Osteoblast (primary cell): ENCODE results near the gene LOC101059915.
A peak's percentile ranks its signal among the peaks of the same experiment; 100 is the strongest.

Experiments
- DNase-seq: peaks from one replicate; pipeline ENCODE4 v3.0.0; 2011; ENCODE audit warnings: low spot score, mixed read lengths; ENCODE audit not compliant: insufficient read length; ENCODE audit errors: missing footprints
- H2AFZ ChIP-seq: 2 replicates; pipeline ENCODE4 v1.6.0; 2011; ENCODE audit warnings: mild to moderate bottlenecking, low read length
- H3K27ac ChIP-seq: 2 replicates; pipeline ENCODE4 v1.5.1; 2011; ENCODE audit warnings: mild to moderate bottlenecking, low read depth, low read length, moderate library complexity
- H3K27me3 ChIP-seq: 2 replicates; pipeline ENCODE4 v1.6.0; 2012; ENCODE audit warnings: mild to moderate bottlenecking, control low read depth, inconsistent platforms, low read length, moderate library complexity; ENCODE audit not compliant: insufficient read depth
- H3K36me3 ChIP-seq: 2 replicates; pipeline ENCODE4 v1.5.1; 2011; ENCODE audit warnings: mild to moderate bottlenecking, low read length, control low read depth, moderate library complexity; ENCODE audit not compliant: insufficient read depth
- H3K4me1 ChIP-seq: 2 replicates; pipeline ENCODE4 v1.5.1; 2011; ENCODE audit warnings: mild to moderate bottlenecking, low read length, control low read depth, moderate library complexity; ENCODE audit not compliant: insufficient read depth
- H3K4me2 ChIP-seq: 2 replicates; pipeline ENCODE4 v1.6.0; 2011; ENCODE audit warnings: mild to moderate bottlenecking, low read length; ENCODE audit not compliant: insufficient read depth
- H3K4me3 ChIP-seq: fragments of 200-600 bp; sonication (generic); 3 replicates; pipeline ENCODE4 v1.5.1; 2012; ENCODE audit warnings: mild to moderate bottlenecking, low read length, inconsistent platforms; ENCODE audit not compliant: insufficient read depth
- H3K79me2 ChIP-seq: 2 replicates; pipeline ENCODE4 v1.6.0; 2012; ENCODE audit warnings: mild to moderate bottlenecking, low read length, control low read depth, inconsistent platforms; ENCODE audit not compliant: insufficient read depth
- H3K9me3 ChIP-seq: 2 replicates; pipeline ENCODE4 v1.5.1; 2011; ENCODE audit warnings: low read depth, low read length, control low read depth
- H4K20me1 ChIP-seq: 2 replicates; pipeline ENCODE4 v1.6.0; 2012; ENCODE audit warnings: mild to moderate bottlenecking, low read length, control low read depth; ENCODE audit not compliant: insufficient read depth
- CTCF ChIP-seq: IDR thresholded peaks from 2 replicates; pipeline ENCODE4 v1.5.1; 2011; ENCODE audit warnings: mild to moderate bottlenecking, low read depth, low read length, moderate library complexity; ENCODE audit errors: extremely low read depth

LOC101059915 gene

DNA sequence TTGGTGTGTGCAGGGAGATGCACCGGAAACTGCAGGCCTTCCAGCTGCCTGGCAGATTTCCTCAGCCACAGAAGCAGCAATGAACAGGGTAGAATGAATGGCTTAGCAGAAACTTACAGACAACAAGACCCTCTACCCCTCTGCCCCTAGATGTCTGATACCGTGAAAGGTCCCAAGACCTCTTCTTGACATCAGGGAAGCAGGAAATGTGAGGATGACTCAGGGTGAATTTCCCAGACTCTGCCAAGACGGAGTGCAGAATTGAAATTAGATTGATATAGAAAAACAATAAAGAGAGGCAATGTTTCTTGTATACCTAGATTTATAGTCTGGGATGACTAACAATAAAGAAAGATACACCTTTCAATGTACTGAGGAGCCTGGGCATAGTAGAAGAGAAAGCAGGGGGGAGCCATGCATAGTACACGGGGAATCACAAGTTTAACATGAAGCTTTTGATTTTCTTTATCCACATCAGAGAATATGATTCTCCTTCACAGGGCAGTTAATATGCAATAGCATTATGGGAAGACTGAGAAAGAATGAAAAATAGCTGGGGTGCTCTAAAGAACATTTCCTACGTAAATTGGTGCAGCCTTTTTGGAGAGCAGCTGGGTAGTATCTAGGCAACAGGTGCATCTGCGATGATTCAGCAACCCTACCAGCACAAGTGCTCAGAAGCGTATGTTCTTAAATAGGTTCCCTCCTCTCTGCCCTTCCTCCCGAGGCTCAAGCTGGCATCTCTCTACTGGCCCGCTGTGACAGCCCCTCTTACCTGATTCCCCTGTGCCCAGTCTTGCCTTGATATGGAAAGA lies 30.7 kb upstream of the LOC101059915 start:
- Histone ChIP-seq H3K4me3 (no peak overlapping the region), H2AFZ (no peak overlapping the region), H3K79me2 (no peaks in the 10 kb centered on the region), H3K4me2 (no peak overlapping the region), H3K9me3 (no peaks in the 10 kb centered on the region), H3K36me3 (no peaks in the 10 kb centered on the region), H3K27me3 (peaks cover 8% of the 10 kb centered on the region), H3K4me1 (peaks cover 13% of the 10 kb centered on the region), H3K27ac (no peak overlapping the region), H4K20me1 (peaks cover 4% of the 10 kb centered on the region)
- TF ChIP-seq CTCF = no peak
- no peak for DNase-seq

DNA sequence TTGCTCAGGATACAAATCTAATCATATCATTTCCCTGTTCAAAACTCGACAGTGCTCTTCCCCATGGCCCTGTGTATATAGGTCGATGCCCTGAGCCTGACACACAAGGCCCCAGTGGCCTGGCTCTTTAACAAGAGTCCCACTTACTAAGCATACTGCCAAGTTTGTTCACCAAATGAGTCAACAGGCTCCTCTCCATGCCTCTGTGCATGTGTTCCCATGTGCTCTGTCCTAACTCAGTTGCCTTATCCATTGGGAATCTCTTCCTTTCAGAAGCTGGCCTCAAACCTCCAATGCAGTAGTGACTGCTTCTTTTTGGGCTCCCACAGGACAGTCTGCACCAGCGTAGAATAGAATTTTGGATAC lies 30.1 kb upstream of the LOC101059915 start:
- DNase-seq = no peak
- H3K27ac ChIP-seq = no peak overlapping the region

DNA sequence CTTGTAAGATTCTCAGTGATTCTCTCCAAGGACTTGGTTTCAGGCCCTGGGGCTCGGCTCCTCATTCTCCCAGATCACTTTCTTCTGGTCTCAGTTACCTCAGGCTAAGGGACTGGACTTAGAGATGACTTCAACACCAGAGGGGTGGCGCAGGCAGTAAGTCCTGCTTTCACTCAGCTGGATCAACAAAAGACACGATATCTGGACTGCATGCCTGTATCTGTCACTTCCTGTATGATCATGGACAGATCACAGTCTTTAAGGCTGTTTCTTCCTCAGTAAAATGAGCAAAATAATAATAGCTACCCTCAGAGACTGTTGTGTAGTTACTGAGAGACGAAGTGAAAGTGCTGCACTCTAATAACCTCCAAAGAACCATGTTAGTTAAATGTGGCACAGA lies 29.5 kb upstream of the LOC101059915 start:
- peak overlapping the region; percentile 7 for H3K4me3 ChIP-seq
- peaks cover 13% of the 10 kb centered on the region for H3K4me1 ChIP-seq
- H3K79me2 ChIP-seq = no peaks in the 10 kb centered on the region
- H4K20me1 ChIP-seq = peaks cover 4% of the 10 kb centered on the region
- peak overlapping the region; percentile 6 for H2AFZ ChIP-seq
- peaks cover 3% of the 10 kb centered on the region for H3K27me3 ChIP-seq
- no peak for TF ChIP-seq CTCF
- no peak overlapping the region for H3K27ac ChIP-seq
- H3K4me2 ChIP-seq = peak overlapping the region; percentile 47
- peak; percentile 80 for DNase-seq
- H3K9me3 ChIP-seq = no peaks in the 10 kb centered on the region
- no peaks in the 10 kb centered on the region for H3K36me3 ChIP-seq

More for the DNA sequence above, 30.1 kb upstream of the LOC101059915 start:
- H3K4me3 ChIP-seq = no peak overlapping the region
- H4K20me1 ChIP-seq = peaks cover 4% of the 10 kb centered on the region
- H3K4me1 ChIP-seq = peaks cover 13% of the 10 kb centered on the region
- no peak for TF ChIP-seq CTCF
- H3K9me3 ChIP-seq = no peaks in the 10 kb centered on the region
- H3K36me3 ChIP-seq = no peaks in the 10 kb centered on the region
- no peak overlapping the region for H3K4me2 ChIP-seq
- H3K27me3 ChIP-seq = peaks cover 8% of the 10 kb centered on the region
- no peak overlapping the region for H2AFZ ChIP-seq
- no peaks in the 10 kb centered on the region for H3K79me2 ChIP-seq

DNA sequence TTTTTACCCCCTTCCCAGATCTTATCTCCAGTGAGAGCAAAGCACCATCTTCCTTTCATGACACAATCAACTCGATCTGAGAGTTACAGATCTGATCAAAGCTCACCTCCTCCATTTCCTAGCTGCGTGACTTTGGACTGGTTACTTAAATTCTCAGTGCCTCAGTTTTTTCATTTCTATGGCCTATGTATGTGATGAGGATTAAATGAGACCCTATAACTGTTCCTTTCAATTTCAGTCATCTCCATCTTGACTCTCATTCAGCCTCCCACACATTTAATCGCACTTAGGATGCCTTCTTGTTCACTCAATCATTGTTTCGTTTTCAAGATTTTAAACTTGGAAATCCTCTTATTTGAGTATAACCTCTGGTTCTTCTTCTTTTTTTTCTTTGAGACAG lies 28.9 kb upstream of the LOC101059915 start:
- H3K27me3 ChIP-seq = peaks cover 2% of the 10 kb centered on the region
- peak overlapping the region; percentile 6 for H2AFZ ChIP-seq
- no peak overlapping the region for H3K4me3 ChIP-seq
- peaks cover 4% of the 10 kb centered on the region for H4K20me1 ChIP-seq
- H3K36me3 ChIP-seq = no peaks in the 10 kb centered on the region
- no peak overlapping the region for H3K27ac ChIP-seq
- no peaks in the 10 kb centered on the region for H3K9me3 ChIP-seq
- no peak for TF ChIP-seq CTCF
- peaks cover 13% of the 10 kb centered on the region for H3K4me1 ChIP-seq
- no peak for DNase-seq
- H3K79me2 ChIP-seq = no peaks in the 10 kb centered on the region
- H3K4me2 ChIP-seq = peak overlapping the region; percentile 47
